ENCODE measurements around the gene ADAM12. TPM values are rescaled to one million over a fixed set of nuclear protein-coding genes. Genes with fewer than 3 reads are reported as not detected.

Gene ADAM12
- total RNA-seq, 3 donors from 2014 or later (not counting 1 experiment from before 2014, with no cell fraction given), result 1.6 to 1.9 (median 1.8) TPM

GRCh38 chr10:126013489-126014281, 374.6 kb downstream of the ADAM12 start:
- Histone ChIP-seq H3K27ac (ENCODE audit: low read length) (no peak overlapping the region), H3K27me3 (ENCODE audit: control insufficient read depth, insufficient read depth, low read length) (no peaks in the 10 kb centered on the region), H3K9me3 (ENCODE audit: control insufficient read depth, insufficient read depth, low read length) (no peaks in the 10 kb centered on the region), H3K4me1 (ENCODE audit: control insufficient read depth, insufficient read depth, low read length) (peaks cover 20% of the 10 kb centered on the region), H3K4me3 (ENCODE audit: low read length) (no peak overlapping the region), H3K36me3 (ENCODE audit: control insufficient read depth, insufficient read depth, low read length) (no peaks in the 10 kb centered on the region)
- peak in 2 of 3 donors; percentile 22 to 38 for ATAC-seq
- Mint-ChIP-seq H3K36me3 (no peaks in the 10 kb centered on the region), H3K27me3 (ENCODE audit: low read depth in 2 of 2) (no peaks in the 10 kb centered on the region), H3K27ac (peak overlapping the region; percentile 86 to 99), H3K4me3 (peak overlapping the region; percentile 33), H3K9me3 (no peaks in the 10 kb centered on the region), H3K4me1 (peaks cover 32 to 61% of the 10 kb centered on the region in 2 donors)
- peak; percentile 18 for TF ChIP-seq CTCF (IDR thresholded peaks at IDR 0.05)
- intact Hi-C loops (cut with micrococcal nuclease), result loop anchor here (1.0 kb wide), 1 partner anchor 31 kb away; no protein-coding TSS in a partner anchor
- peak; percentile 19 to 30 for DNase-seq
- whole genome bisulfite sequencing (ENCODE audit: insufficient coverage), result 78% methylated on average over 10 of the region's 10 CpGs

GRCh38 chr10:126012485-126012884, 375.8 kb downstream of the ADAM12 start:
- ATAC-seq, result peak in 1 of 3 donors; percentile 14
- Mint-ChIP-seq H3K27ac (peak overlapping the region; percentile 86 to 99), H3K4me3 (peak overlapping the region; percentile 89), H3K36me3 (no peaks in the 10 kb centered on the region), H3K27me3 (ENCODE audit: low read depth in 2 of 2) (no peaks in the 10 kb centered on the region), H3K9me3 (no peaks in the 10 kb centered on the region), H3K4me1 (peaks cover 32 to 66% of the 10 kb centered on the region in 2 donors)
- H3K9me3 ChIP-seq (ENCODE audit: control insufficient read depth, insufficient read depth, low read length), result no peaks in the 10 kb centered on the region
- H3K27me3 ChIP-seq (ENCODE audit: control insufficient read depth, insufficient read depth, low read length), result no peaks in the 10 kb centered on the region
- no peaks in the 10 kb centered on the region for H3K36me3 ChIP-seq (ENCODE audit: control insufficient read depth, insufficient read depth, low read length)
- peaks cover 20% of the 10 kb centered on the region for H3K4me1 ChIP-seq (ENCODE audit: control insufficient read depth, insufficient read depth, low read length)
- 91% methylated on average over 1 of the region's 2 CpGs for WGBS (ENCODE audit: insufficient coverage)
- peak overlapping the region; percentile 76 for H3K27ac ChIP-seq (ENCODE audit: low read length)
- TF ChIP-seq CTCF (IDR thresholded peaks at IDR 0.05), result no peak
- no peak for DNase-seq
- no peak overlapping the region for H3K4me3 ChIP-seq (ENCODE audit: low read length)
- intact Hi-C loops (cut with micrococcal nuclease), result loop anchor here (1.0 kb wide), 1 partner anchor 29 kb away; no protein-coding TSS in a partner anchor

GRCh38 chr10:126011995-126012394, 376.3 kb downstream of the ADAM12 start:
- Mint-ChIP-seq H3K4me1 (peaks cover 32 to 64% of the 10 kb centered on the region in 2 donors), H3K27me3 (ENCODE audit: low read depth in 2 of 2) (no peaks in the 10 kb centered on the region), H3K36me3 (no peaks in the 10 kb centered on the region), H3K4me3 (peak overlapping the region; percentile 89), H3K9me3 (no peaks in the 10 kb centered on the region), H3K27ac (peak overlapping the region; percentile 86 to 99)
- TF ChIP-seq CTCF (IDR thresholded peaks at IDR 0.05), result no peak
- ATAC-seq, result peak; percentile 93 to 99 (median 97)
- no peaks in the 10 kb centered on the region for H3K36me3 ChIP-seq (ENCODE audit: control insufficient read depth, insufficient read depth, low read length)
- H3K9me3 ChIP-seq (ENCODE audit: control insufficient read depth, insufficient read depth, low read length), result no peaks in the 10 kb centered on the region
- no peak overlapping the region for H3K4me3 ChIP-seq (ENCODE audit: low read length)
- H3K4me1 ChIP-seq (ENCODE audit: control insufficient read depth, insufficient read depth, low read length), result peaks cover 20% of the 10 kb centered on the region
- no peaks in the 10 kb centered on the region for H3K27me3 ChIP-seq (ENCODE audit: control insufficient read depth, insufficient read depth, low read length)
- H3K27ac ChIP-seq (ENCODE audit: low read length), result peak overlapping the region; percentile 76
- DNase-seq, result peak; percentile 45 to 62
- intact Hi-C loops (cut with micrococcal nuclease), result loop anchor here (1.0 kb wide), 1 partner anchor 29 kb away; no protein-coding TSS in a partner anchor
- WGBS (ENCODE audit: insufficient coverage), result 7% methylated on average over 3 of the region's 5 CpGs
